HCT116 (cell line): ENCODE results near the gene TASP1. TPM values are rescaled to one million over a fixed set of nuclear protein-coding genes. Genes with fewer than 3 reads are reported as not detected.
A peak's percentile ranks its signal among the peaks of the same experiment; 100 is the strongest.
"Not testable (repeated sequence)": the region's sequence is repeated elsewhere in the genome, so short reads cannot be mapped to it uniquely, and the experiment has no call there.

Source experiments
- ATAC-seq: fragments of 200-7000 bp; cut with Tn5 transposase; 2 replicates; pipeline ENCODE4 v1.9.1; 2020; ENCODE audit warnings: mild to moderate bottlenecking, moderate library complexity
- BruUV-seq: library from RNA; stranded (reverse); fragments of 400-500 nt; replicated peaks from 2 replicates; lab custom pipeline; 2021; lab: Mats Ljungman, UMichigan
- CTCF ChIA-PET: fragments of 300-600 bp; sonication (Branson Sonifier 250); formaldehyde crosslinking; loops from one replicate; lab custom pipeline; 2021; ENCODE audit warnings: antibody characterized with exemption; lab: Charles Lee
- POLR2A ChIA-PET: fragments of 300-600, 350-600 bp; sonication (Branson Sonifier 250); formaldehyde crosslinking; loops from one replicate; lab custom pipeline; 2021; ENCODE audit warnings: antibody characterized with exemption; lab: Charles Lee
- RAD21 ChIA-PET, 2 experiments: fragments of 300-600 bp; sonication (Branson Sonifier 250); formaldehyde crosslinking; loops; one replicate each; lab custom pipeline; 2023; ENCODE audit warnings: low total read pairs in 2 of 2; ENCODE audit not compliant: uncharacterized antibody in 2 of 2, unreplicated experiment in 2 of 2, low non-redundant PET in 1 of 2; lab: Charles Lee
- DNase-seq: peaks from one replicate; pipeline ENCODE4 v3.0.0-alpha.2; 2010; ENCODE audit warnings: low read depth, low spot score
- H2AFZ ChIP-seq: fragments of 200-600 bp; shearing (Covaris generic), sonication (generic); 2 replicates; pipeline ENCODE4 v1.6.1; 2017; ENCODE audit warnings: low read depth, mixed run types, mixed read lengths, antibody characterized with exemption, low read length; ENCODE audit not compliant: poor library complexity, severe bottlenecking
- H3K27ac ChIP-seq: 2 replicates; pipeline ENCODE4 v1.5.1; 2012; ENCODE audit warnings: low read depth, low read length
- H3K27me3 ChIP-seq: fragments of 200-600 bp; sonication (generic); 2 replicates; pipeline ENCODE4 v1.6.1; 2016; ENCODE audit warnings: mixed run types, low read length, mixed read lengths; ENCODE audit not compliant: insufficient read depth
- H3K36me3 ChIP-seq, 2 experiments: fragments of 200-500 bp in 1 of 2; fragments of 200-600 bp in 1 of 2; sonication (Bioruptor generic) in 1 of 2; sonication (generic) in 1 of 2; 2 replicates each; pipeline versions ENCODE4 v1.5.1 to v1.6.1; 2014 to 2016; ENCODE audit warnings: low read length in 2 of 2, inconsistent platforms in 1 of 2, mixed read lengths in 1 of 2, mixed run types in 1 of 2; ENCODE audit not compliant: insufficient read depth in 2 of 2, control insufficient read depth in 1 of 2
- H3K4me1 ChIP-seq, 2 experiments: fragments of 200-600 bp in 1 of 2; sonication (generic) in 1 of 2; 2 replicates each; pipeline versions ENCODE4 v1.5.1 to v1.6.1; 2012 to 2017; ENCODE audit warnings: low read length in 2 of 2, inconsistent platforms in 1 of 2, mild to moderate bottlenecking in 1 of 2, mixed read lengths in 1 of 2, mixed run types in 1 of 2, moderate library complexity in 1 of 2; ENCODE audit not compliant: insufficient read depth in 2 of 2, control insufficient read depth in 1 of 2
- H3K4me2 ChIP-seq: fragments of 200-600 bp; sonication (generic); 2 replicates; pipeline ENCODE4 v1.6.1; 2017; ENCODE audit warnings: mixed run types, low read length, mixed read lengths
- H3K4me3 ChIP-seq, 2 experiments: fragments of 200-600 bp in 1 of 2; sonication (generic) in 1 of 2; replicated peaks in 1 of 2; 2 replicates each; pipeline ENCODE4 v1.5.1; 2011 to 2016; ENCODE audit warnings: low read length in 2 of 2, control low read depth in 1 of 2, low read depth in 1 of 2, mild to moderate bottlenecking in 1 of 2, mixed read lengths in 1 of 2, mixed run types in 1 of 2
- H3K79me2 ChIP-seq: fragments of 200-600 bp; sonication (generic); 2 replicates; pipeline ENCODE4 v1.6.1; 2017; ENCODE audit warnings: mild to moderate bottlenecking, mixed run types, low read length, moderate library complexity, mixed read lengths; ENCODE audit not compliant: insufficient read depth
- H3K9ac ChIP-seq: fragments of 200-600 bp; sonication (generic); 2 replicates; pipeline ENCODE4 v1.6.1; 2016; ENCODE audit warnings: low read length, mixed read lengths
- H3K9me2 ChIP-seq: fragments of 200-600 bp; sonication (generic), shearing (Covaris generic); 2 replicates; pipeline ENCODE4 v1.6.1; 2017; ENCODE audit warnings: mixed run types, mild to moderate bottlenecking, moderate library complexity; ENCODE audit not compliant: insufficient read depth
- H3K9me3 ChIP-seq, 2 experiments: fragments of 200-500 bp in 1 of 2; fragments of 200-600 bp in 1 of 2; sonication (Bioruptor generic) in 1 of 2; sonication (generic) in 1 of 2; 2 replicates each; pipeline ENCODE4 v1.6.1; 2014 to 2017; ENCODE audit warnings: low read length in 2 of 2, mixed read lengths in 2 of 2, inconsistent platforms in 1 of 2, low read depth in 1 of 2, mild to moderate bottlenecking in 1 of 2, mixed run types in 1 of 2, moderate library complexity in 1 of 2; ENCODE audit not compliant: control insufficient read depth in 1 of 2, insufficient read depth in 1 of 2
- H4K20me1 ChIP-seq: fragments of 200-600 bp; sonication (generic), shearing (Covaris generic); 2 replicates; pipeline ENCODE4 v1.6.1; 2017; ENCODE audit warnings: mixed run types, mild to moderate bottlenecking, moderate library complexity; ENCODE audit not compliant: insufficient read depth
- CBX3 ChIP-seq: IDR thresholded peaks from 2 replicates; pipeline ENCODE4 v1.6.1; 2012; ENCODE audit warnings: low read depth
- CEBPB ChIP-seq: IDR thresholded peaks from 2 replicates; pipeline ENCODE4 v1.6.1; 2012; ENCODE audit warnings: low read depth
- EZH2 ChIP-seq: fragments of 200-600 bp; sonication (generic); IDR thresholded peaks from 2 replicates; pipeline ENCODE4 v1.6.1; 2017; ENCODE audit warnings: antibody characterized with exemption, mixed run types
- FOSL1 ChIP-seq: IDR thresholded peaks from 2 replicates; pipeline ENCODE4 v1.6.1; 2012; ENCODE audit warnings: low read depth
- MAX ChIP-seq: IDR thresholded peaks from 2 replicates; pipeline ENCODE4 v1.6.1; 2012
- ZNF274 ChIP-seq: fragments of 200-500 bp; sonication (Bioruptor generic); IDR thresholded peaks from 2 replicates; pipeline ENCODE4 v1.6.1; 2014; ENCODE audit warnings: mild to moderate bottlenecking, low read depth, low read length, inconsistent platforms
- intact Hi-C: fragments of 100-400 bp; cut with micrococcal nuclease; formaldehyde crosslinking; loops from 2 replicates; pipeline ENCODE4 v1.10.0; 2022
- total RNA-seq: library from RNA; stranded (reverse); gene quantifications from one replicate; pipeline ENCODE4 v1.2.1, GENCODE V29; 2021; ENCODE audit not compliant: unreplicated experiment

Gene TASP1
- total RNA-seq, 1 experiment from 2014 or later: 19.1 TPM

- Histone ChIP-seq H3K9ac (no peak overlapping the region), H3K36me3 (no peaks in the 10 kb centered on the region), H3K27me3 (no peaks in the 10 kb centered on the region), H3K27ac (no peak overlapping the region), H3K9me2 (no peaks in the 10 kb centered on the region), H2AFZ (no peak overlapping the region), H3K4me1 (peaks cover 4 to 14% of the 10 kb centered on the region in 2 experiments; a peak in 3 of 4 replicates), H3K79me2 (no peaks in the 10 kb centered on the region), H3K4me2 (no peak overlapping the region), H3K4me3 (no peak overlapping the region)
- ChIA-PET RAD21 (no interaction called here), POLR2A (no interaction called here)
- ATAC-seq: no peak
- no TSS peak for BruUV-seq
- TF ChIP-seq CBX3 (no peak), CEBPB (no peak), MAX (no peak), EZH2 (no peak), FOSL1 (no peak), ZNF274 (no peak)
- TF ChIP-seq, all 23 proteins: peak for 0
- intact Hi-C loops: no loop called here
- H3K9me3 ChIP-seq: no peaks in the 10 kb centered on the region
- no peaks in the 10 kb centered on the region for H4K20me1 ChIP-seq
- DNase-seq: no peak
- CTCF ChIA-PET: no interaction called here
These were observed 20.6 kb upstream of the TASP1 start for GRCh38 chr20:13659288-13659687.

DNA sequence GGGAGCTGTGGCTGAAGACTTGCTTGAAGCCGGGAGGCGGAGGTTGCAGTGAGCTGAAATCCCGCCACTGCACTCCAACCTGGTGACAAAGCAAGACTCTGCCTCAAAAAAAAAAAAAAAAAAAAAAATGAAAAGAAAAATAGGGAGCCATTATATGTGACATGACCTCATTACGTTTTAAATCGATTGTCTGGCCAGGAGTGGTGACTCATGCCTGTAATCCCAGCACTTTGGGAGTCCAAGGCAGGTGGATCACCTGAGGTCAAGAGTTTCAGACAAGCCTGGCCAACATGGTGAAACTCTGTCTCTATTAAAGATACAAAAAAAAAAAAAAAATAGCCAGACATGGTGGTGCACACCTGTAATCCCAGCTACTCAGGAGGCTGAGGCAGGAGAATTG is 19.3 kb upstream of the TASP1 start:
- peaks cover 4 to 14% of the 10 kb centered on the region in 2 experiments; a peak in 3 of 4 replicates for H3K4me1 ChIP-seq
- BruUV-seq, H3K4me3 ChIP-seq, DNase-seq, H3K9me2 ChIP-seq, intact Hi-C loops, H3K36me3 ChIP-seq, H3K27me3 ChIP-seq, H3K27ac ChIP-seq, H3K79me2 ChIP-seq, POLR2A ChIA-PET, H4K20me1 ChIP-seq, H2AFZ ChIP-seq, H3K9me3 ChIP-seq, H3K4me2 ChIP-seq, H3K9ac ChIP-seq: not testable (repeated sequence)
- 0 out of 2 replicates have a peak, but pooled peaks have one; percentile 10 for TF ChIP-seq FOSL1
- ATAC-seq: 0 out of 2 replicates have a peak, but pooled peaks have one; percentile 9
- CTCF ChIA-PET: interaction anchor here (1.1 kb wide), 1 partner anchor 24 kb away, joined by 4 read pairs; no protein-coding TSS in a partner anchor
- RAD21 ChIA-PET: interaction anchor here in 1 of 2 experiments (0.7 kb wide), 1 partner anchor 33 kb away, joined by 4 read pairs; no protein-coding TSS in a partner anchor
